Cardiac muscle cell (in vitro differentiated cells and primary cell): Measurements from ENCODE around the gene CYP2D6. TPM values are rescaled to one million over a fixed set of nuclear protein-coding genes. Genes with fewer than 3 reads are reported as not detected.

Experiments
- DNase-seq, 2 donors: peaks; one replicate each; pipeline versions ENCODE4 v3.0.0 to v3.0.0-alpha.2; 2010 to 2017; ENCODE audit warnings: low read depth in 1 of 2, low spot score in 1 of 2
- H3K27ac ChIP-seq: fragments of 200-600 bp; sonication (generic); 2 replicates; pipeline ENCODE4 v1.5.1; 2016
- H3K27me3 ChIP-seq: fragments of 200-600 bp; sonication (generic); 2 replicates; pipeline ENCODE4 v1.6.0; 2016; ENCODE audit warnings: control low read depth
- H3K36me3 ChIP-seq: fragments of 200-600 bp; sonication (generic); 2 replicates; pipeline ENCODE4 v1.5.1; 2016; ENCODE audit warnings: control low read depth
- H3K4me1 ChIP-seq: fragments of 200-600 bp; sonication (generic); 2 replicates; pipeline ENCODE4 v1.8.1; 2017; ENCODE audit warnings: low read depth, mild to moderate bottlenecking, mixed run types
- H3K4me3 ChIP-seq: fragments of 200-600 bp; sonication (generic); 2 replicates; pipeline ENCODE4 v1.5.1; 2016; ENCODE audit warnings: mild to moderate bottlenecking
- H3K9me3 ChIP-seq: fragments of 200-600 bp; sonication (generic); 2 replicates; pipeline ENCODE4 v1.5.1; 2017; ENCODE audit warnings: low read depth, mild to moderate bottlenecking, control low read depth
- polyA plus RNA-seq: library from polyadenylated mRNA; unstranded; fragments of >200 nt; fragmentation: Nextera tagmentation; extraction: Ambion mirVana; gene quantifications from 2 replicates; pipeline ENCODE4 v1.2.1, GENCODE V29; 2016
- total RNA-seq: library from RNA; depleted of rRNA; stranded (reverse); fragments of >200 nt; gene quantifications from 2 replicates; pipeline ENCODE4 v1.2.3, GENCODE V29; 2016
- TF ChIP-seq, protein P1 (sequence below): IDR thresholded peaks from 2 replicates; pipeline ENCODE4 v1.5.1; 2012; ENCODE audit warnings: low read depth, mild to moderate bottlenecking, low read length

CYP2D6 gene
- total and polyA plus RNA-seq, 2 experiments from 2014 or later: 2.2 to 2.6 TPM

GRCh38 chr22:42156121-42156520, 25.5 kb upstream of the CYP2D6 start:
- Histone ChIP-seq H3K4me1 (no peaks in the 10 kb centered on the region), H3K27me3 (no peaks in the 10 kb centered on the region), H3K27ac (no peak overlapping the region), H3K9me3 (no peaks in the 10 kb centered on the region), H3K36me3 (no peaks in the 10 kb centered on the region), H3K4me3 (no peak overlapping the region)
- TF ChIP-seq, protein P1, sequence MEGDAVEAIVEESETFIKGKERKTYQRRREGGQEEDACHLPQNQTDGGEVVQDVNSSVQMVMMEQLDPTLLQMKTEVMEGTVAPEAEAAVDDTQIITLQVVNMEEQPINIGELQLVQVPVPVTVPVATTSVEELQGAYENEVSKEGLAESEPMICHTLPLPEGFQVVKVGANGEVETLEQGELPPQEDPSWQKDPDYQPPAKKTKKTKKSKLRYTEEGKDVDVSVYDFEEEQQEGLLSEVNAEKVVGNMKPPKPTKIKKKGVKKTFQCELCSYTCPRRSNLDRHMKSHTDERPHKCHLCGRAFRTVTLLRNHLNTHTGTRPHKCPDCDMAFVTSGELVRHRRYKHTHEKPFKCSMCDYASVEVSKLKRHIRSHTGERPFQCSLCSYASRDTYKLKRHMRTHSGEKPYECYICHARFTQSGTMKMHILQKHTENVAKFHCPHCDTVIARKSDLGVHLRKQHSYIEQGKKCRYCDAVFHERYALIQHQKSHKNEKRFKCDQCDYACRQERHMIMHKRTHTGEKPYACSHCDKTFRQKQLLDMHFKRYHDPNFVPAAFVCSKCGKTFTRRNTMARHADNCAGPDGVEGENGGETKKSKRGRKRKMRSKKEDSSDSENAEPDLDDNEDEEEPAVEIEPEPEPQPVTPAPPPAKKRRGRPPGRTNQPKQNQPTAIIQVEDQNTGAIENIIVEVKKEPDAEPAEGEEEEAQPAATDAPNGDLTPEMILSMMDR: no peak
- DNase-seq: no peak

- no peaks in the 10 kb centered on the region for H3K36me3 ChIP-seq
- no peaks in the 10 kb centered on the region for H3K9me3 ChIP-seq
- TF ChIP-seq, protein P1: no peak
- no peaks in the 10 kb centered on the region for H3K4me1 ChIP-seq
- no peak overlapping the region for H3K27ac ChIP-seq
- H3K27me3 ChIP-seq: no peaks in the 10 kb centered on the region
- no peak for DNase-seq
- H3K4me3 ChIP-seq: no peak overlapping the region
Observed at GRCh38 chr22:42155053-42155543, 24.5 kb upstream of the CYP2D6 start.

GRCh38 chr22:42154293-42155052, 23.9 kb upstream of the CYP2D6 start:
- H3K4me1 ChIP-seq: no peaks in the 10 kb centered on the region
- no peaks in the 10 kb centered on the region for H3K9me3 ChIP-seq
- H3K27me3 ChIP-seq: no peaks in the 10 kb centered on the region
- H3K4me3 ChIP-seq: no peak overlapping the region
- no peak overlapping the region for H3K27ac ChIP-seq
- DNase-seq: no peak
- H3K36me3 ChIP-seq: no peaks in the 10 kb centered on the region
- TF ChIP-seq, protein P1: no peak

DNA sequence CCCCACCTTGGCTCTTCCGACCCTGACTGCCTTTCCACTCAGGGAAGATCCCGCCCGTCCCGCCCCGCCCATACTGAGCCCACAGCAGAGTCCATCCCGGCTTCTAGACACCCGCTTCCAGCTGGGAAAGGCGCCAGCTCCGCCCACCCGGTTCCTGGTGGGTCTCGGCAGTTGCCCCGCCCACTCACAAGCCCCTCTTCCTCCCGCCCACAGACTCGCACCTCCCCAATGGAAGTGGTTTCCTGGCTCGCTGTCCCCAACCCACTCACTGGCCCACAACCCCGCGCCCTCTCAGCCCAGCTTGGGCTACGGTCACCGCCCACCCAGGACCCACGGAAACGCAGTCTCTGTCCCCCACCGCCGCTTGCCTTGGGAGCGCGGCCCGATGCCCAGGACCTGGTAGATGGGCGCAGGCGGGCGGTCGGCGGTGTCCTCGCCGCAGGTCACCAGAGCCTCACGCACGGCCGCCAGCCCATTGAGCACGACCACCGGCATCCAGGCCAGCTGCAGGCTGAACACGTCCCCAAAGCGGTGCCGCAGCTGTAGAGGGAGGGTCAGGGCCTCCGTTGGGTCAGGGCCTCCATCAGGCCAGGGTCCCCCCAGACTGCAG, 22.2 kb upstream of the CYP2D6 start:
- H3K27me3 ChIP-seq: no peaks in the 10 kb centered on the region
- DNase-seq: no peak
- no peaks in the 10 kb centered on the region for H3K9me3 ChIP-seq
- H3K4me3 ChIP-seq: no peak overlapping the region
- no peak overlapping the region for H3K27ac ChIP-seq
- TF ChIP-seq, protein P1: no peak
- no peaks in the 10 kb centered on the region for H3K4me1 ChIP-seq
- no peaks in the 10 kb centered on the region for H3K36me3 ChIP-seq

- H3K9me3 ChIP-seq: no peaks in the 10 kb centered on the region
- H3K27me3 ChIP-seq: no peaks in the 10 kb centered on the region
- H3K36me3 ChIP-seq: no peaks in the 10 kb centered on the region
- no peak overlapping the region for H3K4me3 ChIP-seq
- DNase-seq: no peak
- TF ChIP-seq, protein P1: no peak
- H3K4me1 ChIP-seq: no peaks in the 10 kb centered on the region
- no peak overlapping the region for H3K27ac ChIP-seq
Observed at GRCh38 chr22:42151924-42152635, 21.5 kb upstream of the CYP2D6 start.
